WI38 (cell line): Measurements from ENCODE around the gene CPEB3.
"Not testable (repeated sequence)": the region's sequence is repeated elsewhere in the genome, so short reads cannot be mapped to it uniquely, and the experiment has no call there.

Source experiments
- H3K4me3 ChIP-seq: 2 replicates; pipeline ENCODE4 v1.5.1; 2011; ENCODE audit warnings: low read depth, mild to moderate bottlenecking, control low read depth, low read length
- TF ChIP-seq, protein P1 (sequence below): IDR thresholded peaks from 2 replicates; pipeline ENCODE4 v1.5.1; 2012; ENCODE audit warnings: low read depth, mild to moderate bottlenecking, control low read depth, low read length

Gene CPEB3

DNA sequence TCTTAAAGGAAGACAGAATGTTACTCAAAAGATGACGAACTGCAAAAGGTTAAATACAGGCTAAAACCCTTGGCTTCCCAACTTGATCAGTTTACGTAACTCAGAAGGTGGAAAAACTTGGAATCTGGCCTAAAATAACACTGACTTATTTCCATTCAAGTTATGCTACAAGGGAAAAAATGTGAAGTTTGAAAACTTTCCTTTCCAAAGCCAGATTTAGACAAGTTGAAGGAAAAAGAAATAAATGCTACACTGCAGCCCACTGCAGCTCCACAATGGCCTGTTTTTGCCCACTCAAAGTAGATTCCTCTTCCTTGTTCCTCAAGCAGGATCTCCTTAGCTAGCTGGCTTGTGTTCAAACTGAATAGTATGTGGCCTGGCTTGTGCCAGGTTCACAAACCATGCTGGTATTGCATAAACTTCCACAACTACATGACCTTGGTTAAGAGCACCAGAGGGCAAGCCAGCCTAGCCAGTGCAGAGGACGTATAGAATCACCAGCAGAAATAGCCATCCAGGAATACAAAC, 166.2 kb downstream of the CPEB3 start:
- no peak overlapping the region for H3K4me3 ChIP-seq

DNA sequence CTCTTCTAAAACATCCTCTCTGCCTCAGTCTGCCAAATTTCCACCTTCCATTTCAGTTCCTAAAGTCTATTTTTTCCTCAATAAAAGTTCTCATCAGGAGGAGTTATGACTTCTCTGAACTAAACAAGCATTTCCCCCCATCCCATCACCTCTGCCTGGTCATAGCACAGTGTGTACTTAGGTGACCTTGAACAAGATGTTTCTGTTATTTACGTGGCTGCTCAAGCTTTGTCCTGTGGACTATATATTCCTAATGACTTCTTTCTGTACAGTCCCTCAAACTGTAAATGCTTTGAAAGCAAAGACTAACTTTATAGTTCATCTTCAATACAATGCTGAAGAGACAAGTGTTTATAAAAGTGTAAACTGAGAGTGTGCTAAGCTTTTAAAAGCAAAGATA, 166.9 kb downstream of the CPEB3 start:
- TF ChIP-seq, protein P1, sequence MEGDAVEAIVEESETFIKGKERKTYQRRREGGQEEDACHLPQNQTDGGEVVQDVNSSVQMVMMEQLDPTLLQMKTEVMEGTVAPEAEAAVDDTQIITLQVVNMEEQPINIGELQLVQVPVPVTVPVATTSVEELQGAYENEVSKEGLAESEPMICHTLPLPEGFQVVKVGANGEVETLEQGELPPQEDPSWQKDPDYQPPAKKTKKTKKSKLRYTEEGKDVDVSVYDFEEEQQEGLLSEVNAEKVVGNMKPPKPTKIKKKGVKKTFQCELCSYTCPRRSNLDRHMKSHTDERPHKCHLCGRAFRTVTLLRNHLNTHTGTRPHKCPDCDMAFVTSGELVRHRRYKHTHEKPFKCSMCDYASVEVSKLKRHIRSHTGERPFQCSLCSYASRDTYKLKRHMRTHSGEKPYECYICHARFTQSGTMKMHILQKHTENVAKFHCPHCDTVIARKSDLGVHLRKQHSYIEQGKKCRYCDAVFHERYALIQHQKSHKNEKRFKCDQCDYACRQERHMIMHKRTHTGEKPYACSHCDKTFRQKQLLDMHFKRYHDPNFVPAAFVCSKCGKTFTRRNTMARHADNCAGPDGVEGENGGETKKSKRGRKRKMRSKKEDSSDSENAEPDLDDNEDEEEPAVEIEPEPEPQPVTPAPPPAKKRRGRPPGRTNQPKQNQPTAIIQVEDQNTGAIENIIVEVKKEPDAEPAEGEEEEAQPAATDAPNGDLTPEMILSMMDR, result no peak
- no peak overlapping the region for H3K4me3 ChIP-seq

More for the DNA sequence above, 166.2 kb downstream of the CPEB3 start:
- TF ChIP-seq, protein P1, result no peak

DNA sequence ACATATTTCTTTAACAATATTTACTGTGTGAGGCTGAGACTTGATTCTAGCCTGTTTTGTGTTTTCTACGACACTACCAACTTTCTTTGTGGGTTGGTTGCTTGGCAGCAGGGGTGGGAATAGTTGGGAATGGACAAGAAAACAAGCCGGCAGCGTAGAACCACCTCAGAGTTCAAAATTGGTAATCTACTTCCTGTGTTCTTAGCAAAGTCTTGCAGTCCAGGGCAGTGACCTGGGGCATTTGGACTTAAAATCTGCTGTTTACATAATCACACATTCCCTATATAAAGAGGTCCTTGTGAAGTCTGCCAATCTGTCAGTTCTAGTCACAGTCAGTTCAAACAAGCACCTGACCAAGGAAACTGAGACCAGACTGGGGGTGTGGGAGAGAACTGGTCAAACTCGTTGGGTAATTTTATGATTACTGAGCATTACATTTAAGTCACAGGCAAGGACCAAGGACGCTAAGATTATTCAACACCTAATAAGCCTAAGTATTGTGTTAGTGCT, 167.9 kb downstream of the CPEB3 start:
- TF ChIP-seq, protein P1, result no peak
- no peak overlapping the region for H3K4me3 ChIP-seq

DNA sequence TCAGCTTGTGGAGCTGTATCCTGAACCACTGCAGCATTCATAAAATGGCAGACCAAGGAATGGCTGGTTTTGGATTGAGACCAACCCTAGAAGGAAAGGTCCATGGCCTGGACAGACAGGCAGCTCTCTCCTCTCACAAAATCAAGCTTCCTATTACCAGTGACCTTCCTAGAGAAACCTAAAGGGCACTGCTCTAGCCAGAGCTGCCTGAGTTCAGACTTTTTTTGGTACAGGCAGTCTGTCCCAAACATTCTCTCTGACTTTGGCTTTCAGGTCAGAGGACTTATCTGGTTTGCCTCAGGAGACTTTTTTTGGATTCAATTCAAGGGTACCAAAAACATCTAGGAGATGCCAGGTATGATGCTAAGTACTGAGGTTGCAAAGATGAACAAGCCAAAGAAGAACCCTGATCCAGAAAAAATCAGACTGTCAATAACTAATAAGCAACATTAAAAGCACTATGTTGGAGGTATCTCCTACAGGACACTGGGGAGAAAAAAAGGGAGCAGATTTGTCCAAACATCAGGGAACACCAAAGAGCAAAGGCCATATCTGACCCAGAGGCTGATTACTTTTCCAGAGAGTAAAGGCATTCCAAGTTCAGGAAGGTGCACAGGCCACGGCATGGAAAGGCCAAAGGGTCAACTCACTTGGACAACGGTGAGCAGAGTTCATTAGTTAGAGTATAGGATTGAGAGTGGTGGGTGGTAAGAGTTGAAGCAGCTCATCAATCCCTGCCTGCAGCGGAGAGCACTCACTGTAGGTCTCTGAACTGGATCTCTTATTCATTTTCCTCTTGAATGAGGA, 169.0 kb downstream of the CPEB3 start:
- TF ChIP-seq, protein P1, result no peak
- no peak overlapping the region for H3K4me3 ChIP-seq

DNA sequence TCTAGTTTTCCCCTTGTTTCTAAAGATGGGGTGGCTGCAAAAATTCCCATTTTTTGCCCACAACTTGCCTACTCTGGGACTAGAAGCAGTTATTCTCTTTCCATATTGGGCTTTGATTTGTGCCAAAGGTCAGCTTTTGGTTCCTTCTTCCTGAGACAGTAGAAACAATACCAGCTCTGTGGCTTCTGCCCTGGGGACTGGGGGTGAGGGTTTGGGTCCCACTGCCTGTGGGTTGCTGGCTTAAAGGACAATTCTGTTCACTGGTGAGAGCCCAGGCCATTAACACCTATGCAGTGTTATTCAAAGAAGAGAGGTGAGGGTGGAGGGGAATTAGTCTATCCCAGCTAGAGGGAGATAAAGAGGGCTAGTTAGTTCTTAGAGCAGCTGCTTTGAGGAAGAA, 171.5 kb downstream of the CPEB3 start:
- TF ChIP-seq, protein P1, result no peak

DNA sequence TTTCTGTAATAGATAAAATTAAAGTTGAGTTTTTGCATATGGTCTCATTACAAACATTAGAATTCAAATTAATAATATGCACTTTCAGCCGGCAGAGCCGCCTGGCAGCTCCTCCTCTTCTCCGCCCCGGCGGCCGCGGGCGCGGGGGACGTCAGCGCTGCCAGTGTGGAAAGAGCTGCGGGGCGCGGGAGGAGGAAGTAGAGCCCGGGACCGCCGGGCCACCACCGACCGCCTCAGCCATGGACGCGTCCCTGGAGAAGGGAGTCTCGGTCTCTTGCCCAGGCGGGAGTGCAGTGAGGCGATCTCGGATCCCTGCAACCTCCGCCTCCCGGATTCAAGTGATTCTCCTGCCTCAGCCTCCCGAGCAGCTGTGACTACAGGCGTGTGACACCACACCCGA, 176.0 kb downstream of the CPEB3 start:
- not testable (repeated sequence) for H3K4me3 ChIP-seq

More for the DNA sequence above, 171.5 kb downstream of the CPEB3 start:
- H3K4me3 ChIP-seq, result no peak overlapping the region

DNA sequence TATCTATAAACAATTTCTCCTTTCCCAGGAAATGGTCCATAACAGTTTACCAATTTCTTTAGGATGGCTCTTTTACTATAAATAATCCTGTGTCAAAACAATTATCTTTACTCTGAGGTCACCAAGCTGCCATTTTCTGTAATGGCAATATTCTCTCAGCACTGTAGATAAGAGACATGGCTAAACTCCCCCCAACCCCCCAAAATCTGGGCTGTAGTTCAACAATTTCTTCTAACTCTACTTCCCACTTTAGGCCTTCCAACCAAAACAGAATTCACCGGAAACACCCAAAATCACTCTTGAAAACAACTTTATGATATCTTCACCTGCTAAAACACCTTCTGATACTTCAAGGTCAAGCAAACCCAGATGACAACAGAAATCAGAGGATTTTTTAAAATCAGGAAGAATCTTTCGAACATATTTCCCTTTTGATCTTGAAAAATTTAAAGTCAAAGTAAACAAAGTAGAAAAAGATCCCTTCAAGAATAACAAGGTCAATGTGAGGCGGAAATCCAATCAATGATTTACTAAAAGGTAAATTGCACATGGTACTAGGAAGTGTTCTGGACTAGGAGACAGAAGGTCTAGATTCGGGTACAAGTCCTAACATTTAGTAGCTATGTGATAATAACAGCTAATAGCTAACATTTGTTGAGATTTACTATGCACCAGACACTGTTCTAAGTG, 176.8 kb downstream of the CPEB3 start:
- TF ChIP-seq, protein P1, result no peak

More for the DNA sequence above, 176.8 kb downstream of the CPEB3 start:
- H3K4me3 ChIP-seq, result no peak overlapping the region
